Tibial artery (tissue), 4 donors: ENCODE results near the gene LRP2BP.

Experiments
- DNase-seq, 2 donors: peaks; one replicate each; pipeline ENCODE4 v3.0.0-alpha.2; 2019
- H3K27ac ChIP-seq, 2 donors: fragments of 200-600 bp; sonication (generic) in 1 of 2; 1 replicate in 1 of 2; 2 replicates in 1 of 2; pipeline ENCODE4 v1.5.1; 2018 to 2019; ENCODE audit warnings: mild to moderate bottlenecking in 1 of 2
- H3K27me3 ChIP-seq, 2 donors: fragments of 200-600 bp; sonication (generic) in 1 of 2; one replicate each; pipeline versions ENCODE4 v1.5.1 to v1.6.0; 2016 to 2019
- H3K36me3 ChIP-seq, 3 donors: fragments of 200-600 bp; sonication (generic) in 2 of 3; one replicate each; pipeline ENCODE4 v1.5.1; 2016 to 2019; ENCODE audit warnings: mild to moderate bottlenecking in 2 of 3
- H3K4me1 ChIP-seq, 4 donors: fragments of 200-600 bp; sonication (generic) in 2 of 4; 1 replicate in 3 of 4; 2 replicates in 1 of 4; pipeline ENCODE4 v1.5.1; 2016 to 2019
- H3K4me3 ChIP-seq, 2 donors: fragments of 200-600 bp; sonication (generic) in 1 of 2; 1 replicate in 1 of 2; 2 replicates in 1 of 2; pipeline ENCODE4 v1.5.1; 2018 to 2019; ENCODE audit warnings: mild to moderate bottlenecking in 2 of 2
- H3K9me3 ChIP-seq, 3 donors: fragments of 200-600 bp; sonication (generic) in 1 of 3; one replicate each; pipeline ENCODE4 v1.5.1; 2016 to 2019
- intact Hi-C: fragments of 100-400 bp; cut with DNase I; formaldehyde crosslinking; loops from one replicate; pipeline ENCODE4 v1.15.0; 2023; ENCODE audit warnings: low total_unique reads
- TF ChIP-seq, protein P1 (sequence below), 2 experiments: fragments of 200-600 bp in 1 of 2; fragments of 450-650 bp in 1 of 2; IDR thresholded peaks; one replicate each; pipeline ENCODE4 v1.5.1; 2017 to 2019; ENCODE audit warnings: antibody characterized with exemption in 2 of 2, mild to moderate bottlenecking in 1 of 2, moderate library complexity in 1 of 2

The LRP2BP gene

GRCh38 chr4:185416955-185417354 lies 21.2 kb upstream of the LRP2BP start:
- Histone ChIP-seq H3K4me3 (no peak overlapping the region), H3K27me3 (no peaks in the 10 kb centered on the region), H3K27ac (no peak overlapping the region), H3K9me3 (no peaks in the 10 kb centered on the region), H3K36me3 (peaks cover 21 to 64% (median 63%) of the 10 kb centered on the region in 3 donors), H3K4me1 (peaks cover 0 to 19% (median 0%) of the 10 kb centered on the region in 4 donors)
- intact Hi-C loops, result no loop called here
- TF ChIP-seq, protein P1, sequence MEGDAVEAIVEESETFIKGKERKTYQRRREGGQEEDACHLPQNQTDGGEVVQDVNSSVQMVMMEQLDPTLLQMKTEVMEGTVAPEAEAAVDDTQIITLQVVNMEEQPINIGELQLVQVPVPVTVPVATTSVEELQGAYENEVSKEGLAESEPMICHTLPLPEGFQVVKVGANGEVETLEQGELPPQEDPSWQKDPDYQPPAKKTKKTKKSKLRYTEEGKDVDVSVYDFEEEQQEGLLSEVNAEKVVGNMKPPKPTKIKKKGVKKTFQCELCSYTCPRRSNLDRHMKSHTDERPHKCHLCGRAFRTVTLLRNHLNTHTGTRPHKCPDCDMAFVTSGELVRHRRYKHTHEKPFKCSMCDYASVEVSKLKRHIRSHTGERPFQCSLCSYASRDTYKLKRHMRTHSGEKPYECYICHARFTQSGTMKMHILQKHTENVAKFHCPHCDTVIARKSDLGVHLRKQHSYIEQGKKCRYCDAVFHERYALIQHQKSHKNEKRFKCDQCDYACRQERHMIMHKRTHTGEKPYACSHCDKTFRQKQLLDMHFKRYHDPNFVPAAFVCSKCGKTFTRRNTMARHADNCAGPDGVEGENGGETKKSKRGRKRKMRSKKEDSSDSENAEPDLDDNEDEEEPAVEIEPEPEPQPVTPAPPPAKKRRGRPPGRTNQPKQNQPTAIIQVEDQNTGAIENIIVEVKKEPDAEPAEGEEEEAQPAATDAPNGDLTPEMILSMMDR (IDR thresholded peaks at IDR 0.05), result no peak
- DNase-seq, result no peak

DNA sequence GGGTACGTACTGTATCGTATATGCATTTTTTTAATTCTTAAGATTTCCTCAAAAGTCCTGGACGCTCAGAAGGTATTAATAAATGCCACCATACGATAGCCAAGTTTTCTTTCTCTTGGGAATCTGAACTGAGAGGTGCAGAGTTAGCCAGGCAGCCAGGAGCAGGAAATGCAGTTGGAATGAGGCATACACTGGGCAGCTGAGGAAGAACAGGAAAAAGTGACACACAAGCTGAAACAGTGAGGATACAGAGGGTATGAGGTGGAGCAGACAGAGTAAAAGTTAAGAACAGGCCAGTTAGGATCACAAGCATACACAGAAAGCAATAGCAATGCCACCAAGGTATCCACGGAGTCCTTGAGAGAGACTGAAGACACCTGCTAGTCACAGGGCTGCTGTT lies 16.7 kb upstream of the LRP2BP start:
- Histone ChIP-seq H3K4me3 (no peak overlapping the region), H3K9me3 (no peaks in the 10 kb centered on the region), H3K27me3 (no peaks in the 10 kb centered on the region), H3K4me1 (peaks cover 0 to 6% (median 0%) of the 10 kb centered on the region in 4 donors), H3K36me3 (peaks cover 27 to 70% (median 67%) of the 10 kb centered on the region in 3 donors), H3K27ac (peak overlapping the region; percentile 9 to 21)
- TF ChIP-seq, protein P1 (IDR thresholded peaks at IDR 0.05), result no peak
- intact Hi-C loops, result no loop called here
- DNase-seq, result no peak

- H3K36me3 ChIP-seq, result peaks cover 21 to 64% (median 62%) of the 10 kb centered on the region in 3 donors
- peak overlapping the region; percentile 9 to 21 for H3K27ac ChIP-seq
- H3K4me3 ChIP-seq, result no peak overlapping the region
- peaks cover 0 to 6% (median 0%) of the 10 kb centered on the region in 4 donors for H3K4me1 ChIP-seq
- intact Hi-C loops, result no loop called here
- H3K9me3 ChIP-seq, result no peaks in the 10 kb centered on the region
- TF ChIP-seq, protein P1 (IDR thresholded peaks at IDR 0.05), result no peak
- no peaks in the 10 kb centered on the region for H3K27me3 ChIP-seq
- no peak for DNase-seq
Observed at GRCh38 chr4:185411849-185412248, 16.1 kb upstream of the LRP2BP start.

- peaks cover 21 to 66% (median 55%) of the 10 kb centered on the region in 3 donors for H3K36me3 ChIP-seq
- TF ChIP-seq, protein P1 (IDR thresholded peaks at IDR 0.05), result no peak
Observed at GRCh38 chr4:185408432-185408831, 12.7 kb upstream of the LRP2BP start.

DNA sequence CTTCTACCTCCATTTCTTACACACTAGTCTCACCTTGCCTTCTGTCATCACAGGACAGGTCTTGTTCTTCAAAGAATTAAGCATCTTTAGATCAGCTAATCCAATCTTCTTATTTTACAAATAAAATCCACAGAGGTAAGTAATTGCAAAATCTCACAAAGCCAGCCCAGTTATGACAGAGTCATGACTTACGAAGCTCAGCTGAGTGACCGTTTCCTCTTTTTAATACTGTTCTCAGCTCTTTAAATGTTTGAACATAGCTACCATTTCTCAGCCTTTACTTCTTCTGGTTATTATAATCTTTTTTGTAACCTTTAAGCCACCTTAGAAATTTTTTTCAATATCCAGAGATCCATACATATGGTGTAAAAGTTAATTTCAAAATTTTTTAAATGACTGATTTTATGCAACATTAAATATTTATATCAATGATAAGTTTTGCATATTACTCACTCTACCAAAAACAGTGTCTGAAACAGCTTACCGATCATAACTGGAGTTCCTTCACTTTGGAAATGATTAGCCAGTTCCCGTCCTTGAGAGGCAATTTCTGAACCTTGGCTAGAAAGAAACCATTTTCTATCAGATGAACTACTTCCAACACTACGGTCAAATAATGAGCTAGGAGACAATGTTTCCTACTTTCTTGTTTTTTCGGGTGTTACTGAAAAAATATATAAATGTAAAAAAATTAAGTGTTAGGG lies 9.7 kb upstream of the LRP2BP start:
- intact Hi-C loops, result no loop called here
- no peaks in the 10 kb centered on the region for H3K9me3 ChIP-seq
- TF ChIP-seq, protein P1 (IDR thresholded peaks at IDR 0.05), result no peak
- peaks cover 0 to 18% (median under 1%) of the 10 kb centered on the region in 4 donors for H3K4me1 ChIP-seq
- H3K36me3 ChIP-seq, result peaks cover 30 to 75% (median 65%) of the 10 kb centered on the region in 3 donors
- peak overlapping the region in 1 of 2 donors; percentile 6 for H3K27ac ChIP-seq
- no peak overlapping the region for H3K4me3 ChIP-seq
- H3K27me3 ChIP-seq, result no peaks in the 10 kb centered on the region
- no peak for DNase-seq

More at GRCh38 chr4:185408432-185408831, 12.7 kb upstream of the LRP2BP start:
- no peak overlapping the region for H3K27ac ChIP-seq
- H3K4me3 ChIP-seq, result no peak overlapping the region
- no peaks in the 10 kb centered on the region for H3K27me3 ChIP-seq
- no peaks in the 10 kb centered on the region for H3K9me3 ChIP-seq
- intact Hi-C loops, result no loop called here
- H3K4me1 ChIP-seq, result peaks cover 0 to 8% (median 0%) of the 10 kb centered on the region in 4 donors
- DNase-seq, result no peak
